A549 (cell line): ENCODE measurements around the gene APOBR. TPM values are rescaled to one million over a fixed set of nuclear protein-coding genes. Genes with fewer than 3 reads are reported as not detected.
A peak's percentile ranks its signal among the peaks of the same experiment; 100 is the strongest.

Experiments
- ATAC-seq, 2 experiments: fragments of 200-7000 bp in 1 of 2; fragments of >200 bp in 1 of 2; cut with Nextera tagmentation in 1 of 2; cut with Tn5 transposase in 1 of 2; 3 replicates each; pipeline versions ENCODE4 v1.8.0 to v1.9.1; 2018 to 2020; ENCODE audit warnings: mild to moderate bottlenecking in 1 of 2, moderate library complexity in 1 of 2
- CTCF ChIA-PET: fragments of 300-600 bp; sonication (Branson Sonifier 250); formaldehyde crosslinking; extraction: SDS; loops from one replicate; lab custom pipeline; 2021; ENCODE audit warnings: antibody characterized with exemption, inconsistent platforms; lab: Yijun Ruan, JAX
- POLR2A ChIA-PET: fragments of 350-600 bp; formaldehyde crosslinking; extraction: SDS; loops from one replicate; lab custom pipeline; 2021; ENCODE audit warnings: antibody characterized with exemption, inconsistent platforms; lab: Yijun Ruan, JAX
- DNase-seq, 2 experiments: peaks; one replicate each; pipeline versions ENCODE4 v3.0.0 to v3.0.0-alpha.2; 2011 to 2016; ENCODE audit warnings: low read depth in 1 of 2, low spot score in 1 of 2
- FAIRE-seq: peaks from 2 replicates; lab custom pipeline; 2011; peaks lifted over from hg19 to GRCh38; lab: Jason Lieb, UNC
- H3K27ac ChIP-seq, 2 experiments: fragments of >200 bp; sonication (Bioruptor Twin); formaldehyde crosslinking; 3 replicates each; pipeline ENCODE4 v1.5.1; 2016 to 2017
- H3K4me1 ChIP-seq: fragments of >200 bp; sonication (Bioruptor Twin); formaldehyde crosslinking; 3 replicates; pipeline ENCODE4 v1.6.1; 2016
- H3K4me2 ChIP-seq: fragments of >200 bp; sonication (Bioruptor Twin); formaldehyde crosslinking; 3 replicates; pipeline ENCODE4 v1.6.1; 2016
- H3K4me3 ChIP-seq: fragments of >200 bp; sonication (Bioruptor Twin); formaldehyde crosslinking; 3 replicates; pipeline ENCODE4 v1.5.1; 2016
- H3K9me3 ChIP-seq: fragments of >200 bp; sonication (Bioruptor Twin); formaldehyde crosslinking; 3 replicates; pipeline ENCODE4 v1.6.1; 2016
- ATOH8 ChIP-seq: fragments of 250-450 bp; sonication (Bioruptor Pico); IDR thresholded peaks from 2 replicates; pipeline ENCODE4 v1.5.0; 2020; ENCODE audit warnings: low read depth, mild to moderate bottlenecking, moderate library complexity
- BCL3 ChIP-seq: fragments of >200 bp; sonication (Bioruptor Twin); formaldehyde crosslinking; IDR thresholded peaks from 3 replicates; pipeline ENCODE4 v1.6.1; 2016
- CBX8 ChIP-seq: fragments of 200-600 bp; sonication (generic); IDR thresholded peaks from 2 replicates; pipeline ENCODE4 v1.6.1; 2016
- CHD2 ChIP-seq: fragments of 150-350 bp; IDR thresholded peaks from 2 replicates; pipeline ENCODE4 v1.6.1; 2014; ENCODE audit warnings: low read length; ENCODE audit not compliant: partially characterized antibody
- CTCF ChIP-seq: fragments of >200 bp; sonication (Bioruptor Twin); formaldehyde crosslinking; IDR thresholded peaks from 3 replicates; pipeline ENCODE4 v1.5.1; 2016
- EHF ChIP-seq: fragments of 250-450 bp; sonication (Bioruptor Pico); IDR thresholded peaks from 2 replicates; pipeline ENCODE4 v1.5.0; 2020; ENCODE audit warnings: mild to moderate bottlenecking
- EP300 ChIP-seq, 2 experiments: fragments of >200 bp; sonication (Bioruptor Twin); formaldehyde crosslinking; IDR thresholded peaks; 2 replicates in 1 of 2; 3 replicates in 1 of 2; pipeline ENCODE4 v1.6.1; 2016 to 2017
- ESRRA ChIP-seq: fragments of 150-350 bp; IDR thresholded peaks from 2 replicates; pipeline ENCODE4 v1.6.1; 2014; ENCODE audit warnings: mild to moderate bottlenecking, low read length, borderline replicate concordance
- FOSL2 ChIP-seq, 2 experiments: fragments of 450-650 bp in 1 of 2; fragments of >200 bp in 1 of 2; sonication (Bioruptor Twin) in 1 of 2; formaldehyde crosslinking; IDR thresholded peaks; 2 replicates each; pipeline versions ENCODE4 v1.5.0 to v1.6.1; 2016 to 2020; ENCODE audit warnings: mild to moderate bottlenecking in 1 of 2, moderate library complexity in 1 of 2
- FOXS1 ChIP-seq: fragments of 250-450 bp; sonication (Bioruptor Pico); IDR thresholded peaks from 2 replicates; pipeline ENCODE4 v1.5.0; 2020; ENCODE audit warnings: mild to moderate bottlenecking, moderate library complexity
- HDAC2 ChIP-seq: fragments of 200-600 bp; sonication (generic); IDR thresholded peaks from 2 replicates; pipeline ENCODE4 v1.6.1; 2016
- HOXB5 ChIP-seq: fragments of 250-450 bp; sonication (Bioruptor Pico); IDR thresholded peaks from 2 replicates; pipeline ENCODE4 v1.5.0; 2020; ENCODE audit warnings: mild to moderate bottlenecking, moderate library complexity
- KDM1A ChIP-seq: fragments of 200-600 bp; sonication (generic); IDR thresholded peaks from 2 replicates; pipeline ENCODE4 v1.6.1; 2016; ENCODE audit warnings: low read depth, mild to moderate bottlenecking
- KDM5A ChIP-seq: fragments of 200-600 bp; sonication (generic); IDR thresholded peaks from 2 replicates; pipeline ENCODE4 v1.6.1; 2016; ENCODE audit warnings: antibody characterized with exemption, mild to moderate bottlenecking
- MAFK ChIP-seq: fragments of 450-650 bp; IDR thresholded peaks from 2 replicates; pipeline ENCODE4 v1.6.1; 2014; ENCODE audit not compliant: partially characterized antibody
- NPAS2 ChIP-seq: fragments of 250-450 bp; sonication (Bioruptor Pico); IDR thresholded peaks from 2 replicates; pipeline ENCODE4 v1.8.0; 2022; ENCODE audit warnings: mild to moderate bottlenecking, moderate library complexity, borderline replicate concordance
- PHF8 ChIP-seq: fragments of 200-600 bp; sonication (generic); IDR thresholded peaks from 2 replicates; pipeline ENCODE4 v1.6.1; 2016; ENCODE audit warnings: low read depth, mild to moderate bottlenecking, antibody characterized with exemption, moderate library complexity, borderline replicate concordance
- POLR2A ChIP-seq: IDR thresholded peaks from 2 replicates; pipeline ENCODE4 v1.6.1; 2012; ENCODE audit warnings: mild to moderate bottlenecking, low read length
- POLR2AphosphoS2 ChIP-seq: conservative IDR thresholded peaks from 2 replicates; pipeline ENCODE4 v1.6.1; 2012; ENCODE audit warnings: low read length, improper control_type of control experiment, inconsistent platforms
- RARB ChIP-seq: fragments of 250-450 bp; sonication (Bioruptor Pico); IDR thresholded peaks from 2 replicates; pipeline ENCODE4 v1.8.0; 2021; ENCODE audit warnings: mild to moderate bottlenecking, moderate library complexity
- RFX5 ChIP-seq: fragments of 450-650 bp; IDR thresholded peaks from 2 replicates; pipeline ENCODE4 v1.7.1; 2014; ENCODE audit warnings: antibody characterized with exemption, mild to moderate bottlenecking, moderate library complexity
- RNF2 ChIP-seq: fragments of 200-600 bp; sonication (generic); IDR thresholded peaks from 2 replicates; pipeline ENCODE4 v1.6.1; 2016; ENCODE audit warnings: low read depth, mild to moderate bottlenecking, antibody characterized with exemption, moderate library complexity, borderline replicate concordance
- ZFP36 ChIP-seq: fragments of 450-650 bp; IDR thresholded peaks from 2 replicates; pipeline ENCODE4 v1.6.1; 2014; ENCODE audit warnings: borderline replicate concordance; ENCODE audit not compliant: partially characterized antibody
- ZNF302 ChIP-seq: fragments of 250-450 bp; sonication (Bioruptor Pico); IDR thresholded peaks from 2 replicates; pipeline ENCODE4 v1.9.0; 2021; ENCODE audit warnings: inconsistent platforms, mild to moderate bottlenecking, moderate library complexity
- WGBS: methylation state at CpG from one replicate; pipeline ENCODE4 v1.1.6; 2017; ENCODE audit errors: missing lambda C conversion rate; 5-methylcytosine and 5-hydroxymethylcytosine counted together
- polyA plus RNA-seq, 4 experiments: library from polyadenylated mRNA; depleted of rRNA in 3 of 4; stranded (reverse); fragments of >200 nt; fragmentation: RNase III in 1 of 4; extraction: RNeasy Plus Mini Kit Qiagen cat#74134 plus additional on column Dnase treatment in 1 of 4; gene quantifications; 2 replicates in 3 of 4; 3 replicates in 1 of 4; pipeline ENCODE4 v1.2.3, GENCODE V29; 2011 to 2017
- TF ChIP-seq, protein P1 (sequence below): IDR thresholded peaks from 2 replicates; pipeline ENCODE4 v1.6.1; 2012; ENCODE audit warnings: low read depth, borderline replicate concordance

The APOBR gene
- polyA plus RNA-seq, 2 of the 4 experiments (the other 2 are of a cell fraction) = 0.01 to 0.08 TPM

DNA sequence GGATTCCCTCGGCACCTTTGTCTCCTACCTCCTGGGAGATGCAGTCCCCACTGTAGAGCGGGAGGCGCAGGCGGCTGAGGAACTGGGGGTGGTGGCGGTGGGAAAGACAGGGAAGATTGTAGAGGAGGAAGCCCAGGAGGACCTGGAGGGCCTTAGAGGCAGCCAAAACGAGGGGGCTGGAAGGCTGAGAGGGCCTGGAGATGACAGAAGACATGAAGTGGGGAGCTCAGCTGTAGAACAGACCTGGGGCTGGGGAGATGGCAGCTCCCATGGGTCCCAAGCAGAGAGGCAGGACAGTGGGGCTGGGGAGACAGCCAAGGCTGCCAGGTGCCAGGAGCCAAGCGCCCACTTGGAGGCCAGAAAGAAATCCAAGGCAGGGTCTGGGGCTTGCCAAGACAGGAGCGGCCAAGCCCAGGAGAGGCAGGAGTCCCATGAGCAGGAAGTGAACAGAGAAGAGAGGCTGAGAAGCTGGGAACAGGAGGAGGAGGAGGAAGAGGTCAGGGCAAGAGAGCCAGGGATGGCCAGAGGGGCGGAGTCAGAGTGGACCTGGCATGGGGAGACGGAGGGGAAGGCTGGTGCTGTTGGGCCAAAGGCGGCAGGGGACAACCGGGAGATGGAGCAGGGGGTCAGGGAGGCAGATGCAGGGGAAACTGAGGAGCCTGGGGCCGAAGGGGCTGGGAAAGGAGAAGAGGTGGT is 803 bp downstream of the APOBR start (continued):
- TF ChIP-seq ATOH8 (CRISPR knock-in tag) = no peak
- no peak for TF ChIP-seq RNF2
- TF ChIP-seq POLR2A = no peak

DNA sequence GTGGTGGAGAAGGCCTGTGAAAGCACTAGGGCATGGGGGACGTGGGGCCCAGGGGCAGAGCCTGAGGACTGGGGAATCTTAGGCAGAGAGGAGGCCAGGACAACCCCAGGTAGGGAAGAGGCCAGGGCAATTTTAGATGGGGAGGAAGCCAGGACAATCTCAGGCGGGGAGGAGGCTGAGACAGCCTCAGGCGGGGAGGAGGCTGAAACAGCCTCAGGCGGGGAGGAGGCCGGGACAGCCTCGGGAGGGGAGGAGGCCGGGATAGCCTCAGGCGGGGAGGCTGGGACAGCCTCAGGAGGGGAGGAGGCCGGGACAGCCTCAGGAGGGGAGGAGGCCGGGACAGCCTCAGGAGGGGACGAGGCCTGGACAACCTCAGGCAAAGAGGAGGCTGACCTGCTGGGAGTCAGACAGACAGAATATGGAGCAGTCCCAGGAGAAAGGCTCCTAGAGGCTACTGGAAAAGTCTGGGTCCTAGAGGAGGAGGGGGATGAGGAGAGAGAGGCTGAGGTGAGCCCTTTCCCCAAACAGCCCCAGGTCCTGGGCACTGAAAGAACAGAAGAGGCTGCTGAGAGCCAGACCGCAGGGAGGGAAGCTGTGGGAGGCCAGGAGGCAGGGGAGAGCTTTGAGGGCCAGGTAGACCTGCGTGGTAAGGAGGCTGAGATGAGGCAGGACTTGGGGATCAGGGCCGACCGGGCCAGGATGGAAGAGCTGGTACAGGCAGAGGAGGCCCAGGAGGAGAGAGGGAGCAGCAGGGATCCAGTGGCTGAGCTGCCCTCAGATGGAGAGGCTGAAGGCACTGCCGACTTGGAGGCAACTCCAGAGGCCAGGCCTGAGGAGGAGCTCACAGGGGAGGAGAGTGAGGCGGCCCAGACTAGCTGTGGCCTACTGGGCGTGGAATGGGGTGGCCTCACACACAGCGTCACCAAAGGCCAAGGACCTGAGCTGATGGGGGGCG is 1.6 kb downstream of the APOBR start:
- Histone ChIP-seq H3K4me3 (no peak overlapping the region), H3K4me1 (peaks cover under 1% of the 10 kb centered on the region; the same call in 1 of the 3 replicates), H3K4me2 (no peak overlapping the region), H3K9me3 (no peaks in the 10 kb centered on the region), H3K27ac (0 out of 6 replicates have a peak overlapping the region, but pooled peaks of 1 of the 2 experiments have one; percentile 22)
- no peak for DNase-seq
- ATAC-seq = no peak
- POLR2A ChIA-PET = no interaction called here
- 85% methylated on average over 20 of the region's 20 CpGs for WGBS
- CTCF ChIA-PET = interaction anchor here (1.2 kb wide), 1 partner anchor 120 kb away, joined by 3 read pairs; no protein-coding TSS in a partner anchor
- no peak for TF ChIP-seq KDM5A
- TF ChIP-seq ATOH8 (CRISPR knock-in tag) = no peak
- TF ChIP-seq NPAS2 (CRISPR knock-in tag) = no peak
- TF ChIP-seq MAFK = no peak
- no peak for FAIRE-seq

DNA sequence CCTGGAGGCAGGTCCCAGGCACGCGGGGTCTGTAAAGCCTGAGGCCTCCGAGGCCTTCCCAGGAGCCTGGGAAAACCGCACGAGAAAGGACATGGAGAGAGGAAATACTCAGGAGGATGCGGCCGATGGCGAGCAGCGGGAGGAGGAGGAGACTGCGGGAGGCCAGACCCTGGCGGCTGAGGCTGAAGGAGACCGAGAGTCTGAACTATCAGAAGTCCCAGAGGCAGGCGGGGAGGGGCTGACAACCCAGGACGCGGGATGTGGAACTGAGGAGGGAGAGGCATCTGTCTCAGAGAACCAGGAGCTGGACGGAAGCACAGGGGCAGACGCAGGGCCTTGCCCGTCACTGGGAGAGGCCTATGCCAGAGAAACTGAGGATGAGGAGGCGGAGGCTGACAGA is 2.4 kb downstream of the APOBR start:
- CTCF ChIA-PET = interaction anchor here (1.2 kb wide), 1 partner anchor 119 kb away, joined by 3 read pairs; no protein-coding TSS in a partner anchor
- 92% methylated on average over 19 of the region's 19 CpGs for WGBS
- no peak for ATAC-seq
- no peak overlapping the region for H3K4me3 ChIP-seq
- TF ChIP-seq HDAC2 = no peak
- no peak for TF ChIP-seq PHF8
- no peak for TF ChIP-seq ZFP36
- TF ChIP-seq CTCF = no peak
- TF ChIP-seq, protein P1, sequence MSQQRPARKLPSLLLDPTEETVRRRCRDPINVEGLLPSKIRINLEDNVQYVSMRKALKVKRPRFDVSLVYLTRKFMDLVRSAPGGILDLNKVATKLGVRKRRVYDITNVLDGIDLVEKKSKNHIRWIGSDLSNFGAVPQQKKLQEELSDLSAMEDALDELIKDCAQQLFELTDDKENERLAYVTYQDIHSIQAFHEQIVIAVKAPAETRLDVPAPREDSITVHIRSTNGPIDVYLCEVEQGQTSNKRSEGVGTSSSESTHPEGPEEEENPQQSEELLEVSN = no peak
- no peak for TF ChIP-seq RARB (CRISPR knock-in tag)
- no peak for TF ChIP-seq CHD2
- no peak for TF ChIP-seq ESRRA
- TF ChIP-seq RFX5 = no peak
- TF ChIP-seq ZNF302 (CRISPR knock-in tag) = no peak
- no peak for TF ChIP-seq EHF (CRISPR knock-in tag)
- no peak for TF ChIP-seq KDM1A
- no peak for TF ChIP-seq HOXB5 (CRISPR knock-in tag)
- no peak for TF ChIP-seq FOXS1
- no peak for TF ChIP-seq BCL3
- no peak for TF ChIP-seq FOSL2 (IDR thresholded peaks at IDR 0.05)
- no peak for TF ChIP-seq FOSL2 (CRISPR knock-in tag; IDR thresholded peaks at IDR 0.05)
- TF ChIP-seq EP300 (IDR thresholded peaks at IDR 0.05) = no peak
- TF ChIP-seq CBX8 = no peak
- no peak for TF ChIP-seq POLR2AphosphoS2
- POLR2A ChIA-PET = no interaction called here
- H3K9me3 ChIP-seq = no peaks in the 10 kb centered on the region
- H3K27ac ChIP-seq = no peak overlapping the region
- no peaks in the 10 kb centered on the region for H3K4me1 ChIP-seq
- no peak for FAIRE-seq
- H3K4me2 ChIP-seq = no peak overlapping the region
- no peak for DNase-seq
